ENCODE results near the gene PHF8. TPM values are rescaled to one million over a fixed set of nuclear protein-coding genes. Genes with fewer than 3 reads are reported as not detected.

Gene PHF8
- total RNA-seq: 10.1 TPM
- long read RNA-seq, full-length matches to known transcripts: 1 of 2 reads
- long read RNA-seq, partial matches to known transcripts: 1 of 2 reads
- long read RNA-seq, other reads (novel, unspliced or antisense): 0 of 2 reads

DNA sequence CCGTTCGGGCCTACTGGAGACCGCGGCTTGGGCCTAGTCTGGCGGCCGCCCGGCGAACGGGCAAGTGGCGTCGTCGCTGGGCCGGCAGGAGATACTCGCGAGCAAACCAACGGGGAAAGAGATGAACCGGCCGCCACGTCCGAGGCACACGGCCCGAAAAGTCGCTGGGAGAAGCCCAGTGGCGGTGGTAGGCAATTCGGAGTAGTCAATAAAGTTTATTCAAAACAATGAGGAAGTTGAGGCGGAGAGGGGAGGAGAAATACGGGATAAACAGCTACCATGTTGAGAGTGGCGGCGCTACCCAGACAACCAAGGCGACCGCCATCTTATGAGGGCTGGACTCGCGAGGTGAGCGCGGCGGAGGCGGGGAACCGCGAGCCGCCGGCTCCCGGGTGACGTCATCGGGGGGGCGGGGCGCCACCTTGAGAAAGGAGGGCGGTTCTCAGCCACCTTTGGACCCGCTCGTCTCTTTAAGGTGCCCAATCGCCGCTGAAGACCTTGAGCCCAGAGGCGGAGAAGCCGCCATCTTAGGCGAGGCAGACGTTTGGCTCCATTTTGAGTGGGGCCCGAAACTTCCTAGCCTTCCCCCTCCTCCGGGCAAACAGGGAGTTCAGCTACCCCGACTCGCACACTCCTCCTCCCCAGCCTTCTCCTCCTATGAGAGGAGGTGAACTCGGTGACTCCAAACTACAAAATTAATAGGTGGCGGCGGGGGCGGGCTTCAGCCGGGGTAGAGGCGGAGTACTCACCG is at the start of gene PHF8:
PHF8 (minus strand) TSS at position 348 of the 751 bp plus-strand sequence. CDS start 1,745 bp downstream, outside the sequence.
- intact Hi-C loops (cut with DNase I): loop anchor here (5.0 to 10.0 kb wide), 2 partner anchors 138 to 360 kb away; partner anchors contain the start of genes FAM120C and HUWE1
- peak; percentile 97 for DNase-seq (ENCODE audit: missing footprints)
- peak; percentile 96 for ATAC-seq

DNA sequence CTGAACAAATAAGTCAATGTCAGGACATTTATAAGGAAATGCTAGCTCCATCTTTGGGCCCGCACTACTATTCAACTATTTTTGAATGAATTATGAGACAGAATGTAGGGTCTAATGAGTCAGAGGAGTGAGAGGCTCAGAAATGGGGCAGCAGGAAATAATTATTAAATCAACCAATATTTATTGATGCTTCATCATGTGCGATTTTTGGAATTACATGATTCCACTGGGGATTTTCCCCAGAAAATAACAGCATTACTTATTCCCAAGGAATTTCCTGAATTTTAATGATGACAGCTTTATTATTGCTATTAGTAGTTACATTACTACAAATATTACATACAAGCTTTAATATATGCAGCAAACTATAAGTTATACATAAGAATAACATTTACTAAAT is 49.3 kb upstream of the PHF8 start:
- intact Hi-C loops (cut with DNase I): no loop called here
- DNase-seq (ENCODE audit: missing footprints): no peak
- ATAC-seq: no peak

DNA sequence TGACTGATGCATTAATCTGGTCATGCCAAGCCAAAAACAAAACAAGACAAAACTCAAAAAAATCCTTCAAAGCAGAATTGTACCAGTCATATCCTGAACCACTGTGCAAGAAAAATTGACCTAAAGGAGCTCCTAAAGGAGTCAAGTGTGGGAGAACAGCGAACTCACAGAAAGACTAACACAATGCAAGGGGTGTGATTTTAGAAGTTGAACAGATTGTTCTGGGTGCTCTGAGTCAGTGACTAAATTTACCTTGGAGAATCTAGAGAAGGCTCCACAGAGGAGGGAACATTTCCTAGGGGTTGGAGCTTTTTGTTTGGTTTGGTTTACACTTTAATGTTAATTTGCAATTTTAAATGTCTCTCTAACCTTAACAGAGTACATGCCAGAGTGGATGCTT is 48.9 kb upstream of the PHF8 start:
- intact Hi-C loops (cut with DNase I): no loop called here
- ATAC-seq (no peak), DNase-seq (ENCODE audit: missing footprints) (no peak)

DNA sequence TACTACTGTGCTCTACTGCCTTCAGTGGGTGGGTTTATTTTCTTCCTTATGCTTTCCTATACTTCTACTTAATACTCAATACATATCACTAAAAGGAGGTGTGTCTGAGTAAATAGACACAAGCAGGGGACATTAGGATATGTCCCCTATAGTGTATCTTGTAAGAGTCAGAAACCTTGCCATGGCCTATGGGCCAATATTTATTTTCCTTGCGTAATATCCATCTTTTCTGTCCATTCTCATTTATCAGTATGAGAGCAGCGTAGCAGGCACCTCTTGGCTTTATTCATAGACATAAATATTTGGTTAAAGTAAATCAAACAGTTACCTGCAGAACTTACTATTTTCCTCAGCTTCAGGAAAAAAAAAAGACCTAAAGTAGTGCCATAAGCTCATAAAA is 46.6 kb upstream of the PHF8 start:
- intact Hi-C loops (cut with DNase I): no loop called here
- DNase-seq (ENCODE audit: missing footprints): no peak
- no peak for ATAC-seq

DNA sequence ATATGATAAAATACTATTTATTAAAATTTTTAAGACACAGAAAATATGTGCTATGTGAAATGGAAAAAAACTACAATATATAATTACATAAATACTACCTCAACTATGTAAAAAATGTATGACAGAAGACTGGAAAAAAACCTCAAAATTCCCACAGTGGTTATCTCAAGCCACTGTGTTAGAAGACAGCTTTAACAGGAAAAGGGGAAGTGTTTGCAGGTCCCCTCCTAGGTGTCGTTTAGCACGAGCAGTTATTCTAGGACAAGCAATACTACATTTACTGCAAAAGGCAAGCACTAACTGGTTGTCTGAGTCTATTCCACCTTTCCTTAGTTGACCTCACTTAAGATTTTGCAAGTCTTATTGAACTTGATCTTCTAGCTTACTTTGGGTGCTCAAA is 44.9 kb upstream of the PHF8 start:
- no peak for ATAC-seq
- intact Hi-C loops (cut with DNase I): no loop called here
- no peak for DNase-seq (ENCODE audit: missing footprints)

DNA sequence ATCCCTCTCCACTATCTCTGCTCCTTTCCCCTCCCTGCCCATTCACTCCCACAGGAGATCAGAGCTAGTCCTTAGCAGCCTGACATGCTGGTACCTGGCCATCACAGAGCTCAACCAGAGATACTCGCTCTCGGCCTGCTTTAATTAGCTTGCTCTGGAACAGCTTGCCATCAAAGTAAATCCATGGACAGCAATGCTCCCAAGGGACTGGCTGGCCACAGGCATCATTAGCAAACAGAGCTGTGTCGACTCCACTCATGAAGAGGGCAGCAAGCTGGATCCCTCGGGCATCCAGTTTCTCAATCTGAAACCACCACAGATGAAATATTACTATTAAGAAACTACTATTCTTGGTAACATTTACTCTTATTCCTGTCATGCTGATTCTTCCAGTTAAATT is 43.4 kb upstream of the PHF8 start:
- intact Hi-C loops (cut with DNase I): no loop called here
- DNase-seq (ENCODE audit: missing footprints) (no peak), ATAC-seq (no peak)

DNA sequence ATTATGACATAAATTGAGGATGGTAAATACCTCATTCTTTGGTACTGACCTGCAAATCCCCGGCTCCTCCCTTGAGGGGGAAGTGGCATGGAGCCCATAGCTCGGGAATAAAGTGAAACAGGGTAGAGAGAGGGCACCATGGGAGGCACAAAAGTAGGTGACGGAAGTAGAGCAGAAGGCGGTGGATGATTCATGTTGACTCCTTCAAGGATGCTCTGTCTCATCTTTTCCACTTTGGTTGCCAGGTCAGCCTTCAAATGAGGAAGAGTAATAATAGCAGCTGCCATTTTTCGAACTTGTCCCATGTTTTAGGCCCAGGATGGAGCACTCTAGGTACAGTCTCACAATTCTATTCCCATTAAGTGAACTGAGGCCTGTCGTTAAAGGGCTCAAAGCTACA is 41.4 kb upstream of the PHF8 start:
- DNase-seq (ENCODE audit: missing footprints) (no peak), ATAC-seq (no peak)
- intact Hi-C loops (cut with DNase I): no loop called here

DNA sequence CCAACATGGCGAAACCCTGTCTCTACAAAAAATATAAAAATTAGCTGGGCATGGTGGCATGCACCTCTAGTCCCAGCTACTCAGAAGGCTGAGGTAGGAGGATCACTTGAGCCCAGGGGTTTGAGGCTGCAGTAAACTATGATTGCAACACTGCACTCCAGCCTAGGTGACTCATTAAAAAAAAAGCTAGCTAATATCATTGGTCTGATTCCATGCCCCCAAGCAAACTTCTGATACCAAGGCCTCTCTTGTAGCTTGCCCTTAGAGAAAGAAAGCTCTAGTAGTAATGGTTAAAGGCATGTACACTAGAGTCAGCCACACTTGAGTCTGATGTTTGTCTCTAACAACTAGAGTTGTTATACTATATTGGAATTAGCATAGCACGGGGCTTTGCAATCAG is 32.6 kb upstream of the PHF8 start:
- no peak for ATAC-seq
- intact Hi-C loops (cut with DNase I): no loop called here

DNA sequence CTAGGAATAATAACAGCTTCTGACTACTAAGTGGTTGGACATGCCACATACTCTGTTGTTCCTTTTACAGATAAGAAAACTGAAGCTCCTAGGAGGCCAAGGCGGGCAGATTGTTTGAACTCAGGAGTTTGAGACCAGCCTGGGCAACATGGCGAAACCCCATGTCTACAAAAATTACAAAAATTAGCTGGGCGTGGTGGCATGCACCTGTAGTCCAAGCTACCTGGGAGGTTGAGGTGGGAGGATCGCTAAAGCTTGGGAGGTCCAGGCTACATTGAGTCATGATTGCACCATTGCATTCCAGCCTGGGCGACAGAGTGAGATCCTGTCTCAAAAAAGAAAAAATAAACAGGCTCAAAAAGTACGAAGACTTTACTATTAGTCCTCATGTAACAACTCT is 30.6 kb upstream of the PHF8 start:
- ATAC-seq (no peak), DNase-seq (ENCODE audit: missing footprints) (no peak)
- intact Hi-C loops (cut with DNase I): no loop called here

More for the DNA sequence above, 32.6 kb upstream of the PHF8 start:
- DNase-seq (ENCODE audit: missing footprints): no peak

DNA sequence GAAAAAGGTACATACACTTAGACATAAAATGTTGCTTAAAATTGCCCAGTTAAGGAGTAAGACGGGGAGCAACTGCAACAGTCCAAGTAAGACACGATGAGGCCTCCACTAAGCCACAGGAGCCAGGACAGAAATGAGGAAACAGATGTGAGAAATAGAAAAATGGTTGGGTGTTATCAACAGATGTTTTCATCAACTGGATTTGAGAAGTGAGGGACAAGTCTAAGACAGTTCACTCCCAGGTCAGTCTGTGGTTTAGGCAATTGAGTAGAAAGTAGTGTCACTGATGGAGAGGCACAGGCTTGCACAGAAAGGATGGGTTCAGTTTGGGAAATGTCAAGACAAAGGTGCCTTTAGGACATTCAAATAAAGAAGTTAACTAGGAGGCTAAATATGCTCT is 23.5 kb upstream of the PHF8 start:
- DNase-seq (ENCODE audit: missing footprints) (no peak), ATAC-seq (no peak)
- intact Hi-C loops (cut with DNase I): no loop called here

DNA sequence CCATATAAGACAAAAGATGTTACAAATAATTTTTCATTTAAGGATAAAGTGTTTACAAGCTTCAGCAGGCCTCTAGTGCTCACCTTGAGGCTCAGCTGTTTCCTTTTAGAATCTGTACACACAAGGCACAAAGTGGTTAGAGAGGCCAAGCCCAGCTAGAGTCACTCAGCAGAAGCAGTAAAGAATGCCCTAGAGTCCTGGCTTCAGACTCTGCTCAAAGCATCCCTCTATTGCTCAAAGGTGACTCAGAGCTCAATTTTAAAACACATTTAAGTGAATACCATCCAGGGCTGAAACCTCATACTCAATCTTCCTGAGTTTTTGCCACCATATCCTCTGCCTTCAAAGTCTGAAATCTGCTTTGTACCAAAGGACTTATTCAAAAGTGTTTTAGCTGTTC is 22.6 kb upstream of the PHF8 start:
- DNase-seq (ENCODE audit: missing footprints) (no peak), ATAC-seq (no peak)
- intact Hi-C loops (cut with DNase I): no loop called here

DNA sequence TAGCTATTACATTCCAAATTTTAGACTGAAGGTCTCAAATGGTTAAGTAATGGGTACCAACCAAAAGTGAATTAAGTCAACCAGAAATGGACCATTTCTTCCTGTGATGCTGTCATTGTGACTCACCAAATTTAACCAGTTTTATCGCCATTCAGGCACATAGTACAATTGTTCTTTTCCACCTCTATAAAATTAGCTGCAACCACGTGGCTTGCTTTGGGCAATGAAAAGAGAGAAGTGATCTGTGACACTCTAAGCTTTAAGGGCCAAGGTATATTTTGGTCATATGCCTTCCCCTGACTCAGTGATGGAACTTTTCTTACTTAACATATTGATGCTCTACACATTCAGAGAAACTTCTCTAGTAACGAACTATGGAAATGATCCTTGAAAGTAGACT is 20.3 kb upstream of the PHF8 start:
- no peak for DNase-seq (ENCODE audit: missing footprints)
- intact Hi-C loops (cut with DNase I): no loop called here
- no peak for ATAC-seq

DNA sequence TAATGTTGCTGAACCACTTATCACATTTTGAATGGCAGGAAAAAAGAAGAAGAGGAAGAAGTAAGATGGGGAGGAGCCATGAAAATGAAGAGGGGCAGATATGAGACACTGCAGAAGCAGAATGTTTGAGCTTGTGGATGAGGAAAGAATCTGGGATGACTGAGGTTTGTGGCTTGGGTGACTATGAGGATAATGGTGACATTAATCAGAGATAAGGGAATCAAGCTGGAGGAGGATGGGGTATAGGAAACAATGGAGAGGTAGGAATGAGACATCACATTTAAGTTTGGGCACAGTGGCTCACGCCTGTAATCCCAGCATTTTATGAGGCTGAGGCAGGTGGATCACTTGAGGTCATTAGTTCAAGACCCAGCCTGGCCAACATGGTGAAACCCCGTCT is 19.1 kb upstream of the PHF8 start:
- intact Hi-C loops (cut with DNase I): no loop called here
- DNase-seq (ENCODE audit: missing footprints): no peak
- ATAC-seq: no peak

DNA sequence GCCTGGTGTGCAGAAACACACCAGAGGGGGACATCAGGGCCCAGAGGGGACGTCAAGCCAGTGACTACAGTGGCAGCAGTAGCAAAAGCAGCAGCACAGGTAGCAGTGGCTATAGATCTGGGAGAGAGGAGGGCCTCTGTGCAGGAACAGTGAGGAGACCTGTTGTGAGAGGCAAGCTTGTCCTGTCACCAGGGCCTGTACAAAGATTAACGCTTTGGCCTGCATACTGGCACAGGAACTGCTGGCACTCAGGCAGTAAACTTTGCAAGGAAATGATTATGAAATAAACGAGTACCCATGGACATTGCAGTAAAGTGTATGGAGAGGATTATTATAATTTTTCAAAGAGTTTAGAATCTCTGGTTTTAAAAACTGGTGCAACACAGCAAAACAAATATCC is 5.5 kb upstream of the PHF8 start:
- no peak for DNase-seq (ENCODE audit: missing footprints)
- intact Hi-C loops (cut with DNase I): loop anchor here (10.0 kb wide), 1 partner anchor 365 kb away; the partner anchor contains the start of gene HUWE1
- ATAC-seq: peak; percentile 48

DNA sequence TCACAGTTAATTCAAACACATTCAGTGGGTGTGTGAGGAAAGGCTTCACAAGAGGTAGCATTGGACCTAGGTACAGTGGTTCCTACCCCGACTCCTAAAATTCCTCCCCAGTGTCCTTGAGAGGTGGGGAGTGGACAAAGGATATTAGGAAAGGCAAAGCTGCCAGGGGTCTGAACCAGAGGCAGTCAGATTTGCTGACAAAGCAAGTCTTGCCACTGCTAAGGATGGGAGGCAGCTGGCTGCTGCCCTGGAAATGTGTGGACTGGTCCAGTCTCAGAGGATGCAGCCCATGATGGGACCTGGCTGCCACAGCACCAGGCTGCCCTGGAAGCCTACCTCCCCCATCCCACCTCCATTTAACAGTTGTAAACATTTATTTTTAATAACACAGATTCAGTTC is 4.1 kb upstream of the PHF8 start:
- ATAC-seq: no peak
- DNase-seq (ENCODE audit: missing footprints): no peak
- intact Hi-C loops (cut with DNase I): loop anchor here (10.0 kb wide), 1 partner anchor 364 kb away; the partner anchor contains the start of gene HUWE1

DNA sequence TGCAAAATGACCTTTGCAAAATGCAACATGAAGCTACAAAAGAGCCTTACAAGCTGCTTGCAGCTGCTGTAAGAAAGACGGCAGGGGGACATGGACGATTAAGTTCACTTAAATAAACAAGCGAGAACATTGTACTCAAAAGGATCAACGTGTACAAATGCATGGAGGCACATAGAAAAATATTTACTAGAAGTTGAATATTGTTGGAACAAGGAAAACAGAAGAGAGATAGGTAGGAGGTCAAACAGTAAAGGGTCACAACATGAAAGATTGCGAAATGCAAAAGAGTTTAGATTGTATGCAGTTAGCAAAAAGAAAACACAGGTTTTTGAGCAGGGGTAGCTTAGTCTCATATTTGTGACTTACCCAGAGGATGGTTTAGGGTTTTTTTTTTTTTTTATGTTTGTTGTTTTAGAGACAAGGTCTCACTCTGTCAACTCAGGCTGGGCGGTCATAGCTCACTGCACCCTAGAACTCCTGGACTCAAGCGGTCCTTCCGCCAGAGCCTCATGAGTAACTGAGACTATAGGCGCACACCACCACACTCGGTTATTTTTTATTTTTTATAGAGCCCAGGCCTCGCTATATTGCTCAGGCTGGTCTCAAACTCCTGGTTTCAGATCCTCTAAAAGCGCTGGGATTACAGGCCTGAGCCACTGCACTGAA is 1.4 kb upstream of the PHF8 start:
- no peak for ATAC-seq
- intact Hi-C loops (cut with DNase I): loop anchor here (10.0 kb wide), 1 partner anchor 361 kb away; the partner anchor contains the start of gene HUWE1
- DNase-seq (ENCODE audit: missing footprints): no peak

DNA sequence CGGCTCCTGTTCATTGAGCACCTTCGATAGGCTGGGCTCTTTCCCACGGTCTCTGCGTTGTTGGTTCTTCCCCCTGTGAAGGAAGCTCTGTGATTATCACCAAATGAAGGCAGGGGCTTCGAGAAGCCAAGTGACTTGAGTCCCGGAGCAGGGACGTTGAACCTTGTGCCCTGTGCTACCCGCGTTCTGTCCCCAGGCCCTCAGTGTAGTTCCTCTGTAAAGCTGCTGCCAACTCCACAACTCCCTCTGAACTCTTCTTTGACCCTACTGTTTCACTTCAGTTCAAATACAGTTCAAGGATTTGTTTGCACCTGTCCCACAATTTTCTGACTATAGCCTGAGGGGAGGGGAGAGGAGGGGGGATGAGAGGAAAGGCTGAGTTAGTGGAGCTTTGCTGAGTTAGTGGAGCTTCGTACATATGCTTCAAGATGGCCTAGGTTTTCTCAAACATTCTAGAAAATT is 635 bp upstream of the PHF8 start:
- DNase-seq (ENCODE audit: missing footprints): no peak
- ATAC-seq: peak; percentile 2
- intact Hi-C loops (cut with DNase I): loop anchor here (5.0 to 10.0 kb wide), 2 partner anchors 137 to 360 kb away; partner anchors contain the start of genes FAM120C and HUWE1

DNA sequence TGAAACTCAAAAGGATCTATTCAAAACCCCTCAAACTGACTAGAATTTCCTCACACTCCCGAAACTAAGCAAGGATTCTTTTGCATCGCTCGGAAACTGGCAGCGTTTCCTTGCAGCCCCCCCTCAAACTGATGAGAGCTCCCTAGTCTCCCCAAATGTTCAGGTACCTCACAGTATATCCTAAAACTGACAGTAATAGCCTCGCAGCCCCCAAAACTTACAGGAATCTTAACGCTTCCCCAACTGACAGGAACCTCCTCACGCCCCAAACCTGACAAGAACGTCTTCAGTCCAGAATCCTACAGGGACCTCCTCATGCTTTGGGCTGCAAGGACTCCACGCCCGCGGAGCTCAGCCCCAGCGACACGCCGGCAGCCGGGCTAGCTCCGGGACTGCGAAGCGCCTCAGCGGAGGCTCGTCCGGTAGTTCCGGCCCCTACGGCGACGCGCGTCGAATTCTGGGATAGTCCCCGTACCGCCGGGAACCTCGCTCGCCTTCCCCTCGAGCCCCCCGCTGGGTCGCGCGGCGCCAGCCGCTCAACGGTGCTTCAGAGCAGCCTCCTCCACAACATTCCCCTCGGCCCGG is 640 bp downstream of the PHF8 start:
- ATAC-seq (peak; percentile 59), DNase-seq (ENCODE audit: missing footprints) (no peak)
- intact Hi-C loops (cut with DNase I): loop anchor here (5.0 to 10.0 kb wide), 2 partner anchors 139 to 359 kb away; partner anchors contain the start of genes FAM120C and HUWE1

DNA sequence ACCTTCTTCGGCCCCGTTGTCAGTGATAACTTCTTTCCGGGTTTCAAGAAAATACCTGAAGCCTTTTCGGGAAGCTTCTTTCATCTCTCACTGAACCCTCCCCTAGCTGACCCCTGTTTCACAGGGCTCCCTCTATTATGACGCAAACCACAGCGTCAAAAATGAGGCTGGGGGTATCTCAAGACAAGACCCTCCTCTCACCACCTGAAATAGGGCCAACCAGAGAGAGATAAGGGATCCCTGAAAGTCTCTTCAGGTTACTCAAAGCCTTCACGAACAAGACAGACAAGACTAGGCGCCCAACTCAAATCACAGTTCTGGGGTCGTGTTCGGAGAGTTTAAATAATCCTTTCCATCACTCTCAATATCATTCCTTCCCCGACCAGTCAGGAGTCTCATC is 1.2 kb downstream of the PHF8 start:
- intact Hi-C loops (cut with DNase I): loop anchor here (5.0 to 10.0 kb wide), 2 partner anchors 139 to 358 kb away; partner anchors contain the start of genes FAM120C and HUWE1
- DNase-seq (ENCODE audit: missing footprints): no peak
- ATAC-seq: no peak

All from Right ventricle myocardium inferior (tissue), 1 donor.